ENCODE results near the gene AACS. TPM values are rescaled to one million over a fixed set of nuclear protein-coding genes. Genes with fewer than 3 reads are reported as not detected.
A peak's percentile ranks its signal among the peaks of the same experiment; 100 is the strongest.

Gene AACS
- total and polyA plus RNA-seq, 2 of the 13 experiments (the other 11 are each of a cell fraction or from before 2014, with no cell fraction given), result 23.3 to 28.8 TPM

GRCh38 chr12:125065021-125065918 is at the start of gene AACS (continued):
- no peak for TF ChIP-seq TCF12 (IDR thresholded peaks at IDR 0.05)
- TF ChIP-seq TCF12 (CRISPR knock-in tag; IDR thresholded peaks at IDR 0.05), result no peak
- TF ChIP-seq CC2D1A (CRISPR knock-in tag; IDR thresholded peaks at IDR 0.05), result no peak
- no peak for TF ChIP-seq RNF2 (conservative IDR thresholded peaks at IDR 0.05; ENCODE audit: low read depth)
- no peak for TF ChIP-seq CREB1 (IDR thresholded peaks at IDR 0.05)
- TF ChIP-seq CREB1 (CRISPR knock-in tag; IDR thresholded peaks at IDR 0.05), result no peak
- no peak for TF ChIP-seq PPARG (CRISPR knock-in tag; conservative IDR thresholded peaks at IDR 0.05)
- no peak for TF ChIP-seq KDM6A (CRISPR knock-in tag; IDR thresholded peaks at IDR 0.05; ENCODE audit: low read depth)
- TF ChIP-seq ZNF30 (CRISPR knock-in tag; IDR thresholded peaks at IDR 0.05), result no peak
- 0 out of 2 replicates have a peak, but pooled peaks have one; percentile 54 for TF ChIP-seq ZNF546 (CRISPR knock-in tag; conservative IDR thresholded peaks at IDR 0.05)
- TF ChIP-seq TBX2 (CRISPR knock-in tag; IDR thresholded peaks at IDR 0.05; ENCODE audit: borderline replicate concordance), result peak; percentile 52
- no peak for TF ChIP-seq ZHX1 (CRISPR knock-in tag; IDR thresholded peaks at IDR 0.05; ENCODE audit: low read depth)
- no peak for TF ChIP-seq SNAI1 (CRISPR knock-in tag; IDR thresholded peaks at IDR 0.05; ENCODE audit: borderline replicate concordance)
- peak; percentile 33; the same call in 1 of the 2 replicates for TF ChIP-seq ZNF605 (CRISPR knock-in tag; IDR thresholded peaks at IDR 0.05)
- no peak for TF ChIP-seq JARID2 (CRISPR knock-in tag; IDR thresholded peaks at IDR 0.05; ENCODE audit: insufficient replicate concordance)
- TF ChIP-seq DBP (CRISPR knock-in tag; IDR thresholded peaks at IDR 0.05; ENCODE audit: not compliant biosample characterization), result no peak
- TF ChIP-seq ZMAT3 (CRISPR knock-in tag; conservative IDR thresholded peaks at IDR 0.05), result no peak
- TF ChIP-seq ZSCAN29 (CRISPR knock-in tag; conservative IDR thresholded peaks at IDR 0.05), result no peak
- 0 out of 2 replicates have a peak, but pooled peaks have one; percentile 30 for TF ChIP-seq MED1 (CRISPR knock-in tag; IDR thresholded peaks at IDR 0.05)
- no peak for TF ChIP-seq WIZ (CRISPR knock-in tag; IDR thresholded peaks at IDR 0.05)
- no peak for TF ChIP-seq ZFYVE20 (CRISPR knock-in tag; IDR thresholded peaks at IDR 0.05; ENCODE audit: borderline replicate concordance, low read depth)
- TF ChIP-seq KDM2A (CRISPR knock-in tag; IDR thresholded peaks at IDR 0.05; ENCODE audit: borderline replicate concordance, low read depth), result peak; percentile 22; the same call in 1 of the 2 replicates
- TF ChIP-seq, protein P1, sequence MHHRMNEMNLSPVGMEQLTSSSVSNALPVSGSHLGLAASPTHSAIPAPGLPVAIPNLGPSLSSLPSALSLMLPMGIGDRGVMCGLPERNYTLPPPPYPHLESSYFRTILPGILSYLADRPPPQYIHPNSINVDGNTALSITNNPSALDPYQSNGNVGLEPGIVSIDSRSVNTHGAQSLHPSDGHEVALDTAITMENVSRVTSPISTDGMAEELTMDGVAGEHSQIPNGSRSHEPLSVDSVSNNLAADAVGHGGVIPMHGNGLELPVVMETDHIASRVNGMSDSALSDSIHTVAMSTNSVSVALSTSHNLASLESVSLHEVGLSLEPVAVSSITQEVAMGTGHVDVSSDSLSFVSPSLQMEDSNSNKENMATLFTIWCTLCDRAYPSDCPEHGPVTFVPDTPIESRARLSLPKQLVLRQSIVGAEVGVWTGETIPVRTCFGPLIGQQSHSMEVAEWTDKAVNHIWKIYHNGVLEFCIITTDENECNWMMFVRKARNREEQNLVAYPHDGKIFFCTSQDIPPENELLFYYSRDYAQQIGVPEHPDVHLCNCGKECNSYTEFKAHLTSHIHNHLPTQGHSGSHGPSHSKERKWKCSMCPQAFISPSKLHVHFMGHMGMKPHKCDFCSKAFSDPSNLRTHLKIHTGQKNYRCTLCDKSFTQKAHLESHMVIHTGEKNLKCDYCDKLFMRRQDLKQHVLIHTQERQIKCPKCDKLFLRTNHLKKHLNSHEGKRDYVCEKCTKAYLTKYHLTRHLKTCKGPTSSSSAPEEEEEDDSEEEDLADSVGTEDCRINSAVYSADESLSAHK (CRISPR knock-in tag; IDR thresholded peaks at IDR 0.05; ENCODE audit: borderline replicate concordance), result no peak
- no peak for TF ChIP-seq SP5 (CRISPR knock-in tag; IDR thresholded peaks at IDR 0.05; ENCODE audit: borderline replicate concordance, low read depth)
